Stimulated activated CD8-positive, alpha-beta memory T cell treated with anti-CD3 and anti-CD28 coated beads, Interleukin-7, amount 100 ng/mL, for 1 hour (primary cell): ENCODE measurements around the gene GALK2.
A peak's percentile ranks its signal among the peaks of the same experiment; 100 is the strongest.

Source experiments
- DNase-seq, 2 donors: peaks; one replicate each; pipeline ENCODE4 v3.0.0-alpha.2; 2020; ENCODE audit warnings: low read depth in 2 of 2

Gene GALK2

GRCh38 chr15:49169880-49170597 lies at the start of gene GALK2:
TSS of gene GALK2 (plus strand) at chr15:49170247. CDS start at chr15:49170323, 76 bp downstream.
- DNase-seq, result peak; percentile 33 to 45

GRCh38 chr15:49120832-49121231 lies 49.2 kb upstream of the GALK2 start:
- no peak for DNase-seq

- DNase-seq, result no peak
Measured at GRCh38 chr15:49121901-49122300, 48.1 kb upstream of the GALK2 start.

GRCh38 chr15:49122541-49123062 lies 47.4 kb upstream of the GALK2 start:
- no peak for DNase-seq

GRCh38 chr15:49124371-49124770 lies 45.7 kb upstream of the GALK2 start:
- no peak for DNase-seq

GRCh38 chr15:49131403-49131802 lies 38.6 kb upstream of the GALK2 start:
- DNase-seq, result no peak

GRCh38 chr15:49134683-49135341 lies 35.2 kb upstream of the GALK2 start:
- DNase-seq, result no peak

GRCh38 chr15:49135342-49135857 lies 34.6 kb upstream of the GALK2 start:
- no peak for DNase-seq

GRCh38 chr15:49135911-49136310 lies 34.1 kb upstream of the GALK2 start:
- DNase-seq, result no peak

- DNase-seq, result no peak
Measured at GRCh38 chr15:49137861-49138260, 32.2 kb upstream of the GALK2 start.

GRCh38 chr15:49145651-49146609 lies 24.1 kb upstream of the GALK2 start:
- no peak for DNase-seq

GRCh38 chr15:49148298-49148697 lies 21.7 kb upstream of the GALK2 start:
- DNase-seq, result no peak

- no peak for DNase-seq
Measured at GRCh38 chr15:49148727-49149126, 21.3 kb upstream of the GALK2 start.

GRCh38 chr15:49151831-49152230 lies 18.2 kb upstream of the GALK2 start:
- no peak for DNase-seq

GRCh38 chr15:49152552-49153312 lies 17.3 kb upstream of the GALK2 start:
- DNase-seq, result no peak

GRCh38 chr15:49154359-49154758 lies 15.7 kb upstream of the GALK2 start:
- DNase-seq, result no peak

GRCh38 chr15:49154799-49155109 lies 15.3 kb upstream of the GALK2 start:
- no peak for DNase-seq

- peak; percentile 88 for DNase-seq
Measured at GRCh38 chr15:49155110-49155833, 14.8 kb upstream of the GALK2 start, which contains the start of gene COPS2. TSS of gene COPS2 (minus strand) at chr15:49155599. CDS start at chr15:49155578, 21 bp downstream.

- DNase-seq, result no peak
Measured at GRCh38 chr15:49155834-49156627, 14.0 kb upstream of the GALK2 start.

GRCh38 chr15:49163678-49164077 lies 6.4 kb upstream of the GALK2 start:
- DNase-seq, result no peak
